ENCODE results near the gene DNM2.
A peak's percentile ranks its signal among the peaks of the same experiment; 100 is the strongest.

The DNM2 gene

GRCh38 chr19:10789866-10790265 is 72.0 kb downstream of the DNM2 start:
- no peak overlapping the region for H3K4me3 Mint-ChIP-seq

GRCh38 chr19:10796653-10797052 is 78.8 kb downstream of the DNM2 start:
- Mint-ChIP-seq H3K9me3 (no peaks in the 10 kb centered on the region), H3K27ac (peak overlapping the region; percentile 81), H3K4me1 (peaks cover 19% of the 10 kb centered on the region), H3K4me3 (no peak overlapping the region), H3K27me3 (no peaks in the 10 kb centered on the region), H3K36me3 (peaks cover 69% of the 10 kb centered on the region)
- ATAC-seq = no peak

More at GRCh38 chr19:10789866-10790265, 72.0 kb downstream of the DNM2 start:
- no peak for ATAC-seq
- Mint-ChIP-seq H3K9me3 (no peaks in the 10 kb centered on the region), H3K36me3 (peaks cover 53% of the 10 kb centered on the region), H3K4me1 (peaks cover 7% of the 10 kb centered on the region), H3K27me3 (no peaks in the 10 kb centered on the region), H3K27ac (no peak overlapping the region)

GRCh38 chr19:10797078-10797477 is 79.2 kb downstream of the DNM2 start:
- Mint-ChIP-seq H3K4me3 (no peak overlapping the region), H3K27me3 (no peaks in the 10 kb centered on the region), H3K27ac (peak overlapping the region; percentile 81), H3K9me3 (no peaks in the 10 kb centered on the region), H3K36me3 (peaks cover 66% of the 10 kb centered on the region), H3K4me1 (peaks cover 19% of the 10 kb centered on the region)
- ATAC-seq = no peak

- H3K4me1 Mint-ChIP-seq = peaks cover 19% of the 10 kb centered on the region
- peak overlapping the region; percentile 81 for H3K27ac Mint-ChIP-seq
- H3K36me3 Mint-ChIP-seq = peaks cover 62% of the 10 kb centered on the region
- no peaks in the 10 kb centered on the region for H3K27me3 Mint-ChIP-seq
- ATAC-seq = peak; percentile 97
- H3K4me3 Mint-ChIP-seq = peak overlapping the region; percentile 59
- H3K9me3 Mint-ChIP-seq = no peaks in the 10 kb centered on the region
These were observed 79.8 kb downstream of the DNM2 start for GRCh38 chr19:10797541-10798256.

GRCh38 chr19:10800488-10800887 is 82.6 kb downstream of the DNM2 start:
- Mint-ChIP-seq H3K4me3 (no peak overlapping the region), H3K27ac (peak overlapping the region; percentile 51), H3K27me3 (no peaks in the 10 kb centered on the region), H3K9me3 (no peaks in the 10 kb centered on the region), H3K36me3 (peaks cover 66% of the 10 kb centered on the region), H3K4me1 (peaks cover 23% of the 10 kb centered on the region)
- no peak for ATAC-seq

- no peaks in the 10 kb centered on the region for H3K27me3 Mint-ChIP-seq
- peaks cover 16% of the 10 kb centered on the region for H3K4me1 Mint-ChIP-seq
- ATAC-seq = no peak
- no peak overlapping the region for H3K27ac Mint-ChIP-seq
- H3K4me3 Mint-ChIP-seq = no peak overlapping the region
- H3K36me3 Mint-ChIP-seq = peaks cover 60% of the 10 kb centered on the region
- H3K9me3 Mint-ChIP-seq = no peaks in the 10 kb centered on the region
These were observed 84.6 kb downstream of the DNM2 start for GRCh38 chr19:10802479-10802878.

GRCh38 chr19:10803252-10803651 is 85.4 kb downstream of the DNM2 start:
- H3K27me3 Mint-ChIP-seq = no peaks in the 10 kb centered on the region
- H3K36me3 Mint-ChIP-seq = peaks cover 61% of the 10 kb centered on the region
- H3K4me1 Mint-ChIP-seq = peaks cover 8% of the 10 kb centered on the region
- no peak for ATAC-seq
- H3K27ac Mint-ChIP-seq = no peak overlapping the region
- H3K4me3 Mint-ChIP-seq = no peak overlapping the region
- no peaks in the 10 kb centered on the region for H3K9me3 Mint-ChIP-seq

- peaks cover 65% of the 10 kb centered on the region for H3K36me3 Mint-ChIP-seq
These were observed 87.3 kb downstream of the DNM2 start for GRCh38 chr19:10805065-10805757.

GRCh38 chr19:10805758-10806247 is 87.9 kb downstream of the DNM2 start:
- no peak overlapping the region for H3K4me3 Mint-ChIP-seq
- no peak for ATAC-seq
- peaks cover 21% of the 10 kb centered on the region for H3K4me1 Mint-ChIP-seq
- peaks cover 65% of the 10 kb centered on the region for H3K36me3 Mint-ChIP-seq
- H3K9me3 Mint-ChIP-seq = no peaks in the 10 kb centered on the region
- H3K27ac Mint-ChIP-seq = no peak overlapping the region
- no peaks in the 10 kb centered on the region for H3K27me3 Mint-ChIP-seq

More at GRCh38 chr19:10805065-10805757, 87.3 kb downstream of the DNM2 start:
- ATAC-seq = no peak
- H3K9me3 Mint-ChIP-seq = no peaks in the 10 kb centered on the region
- H3K27me3 Mint-ChIP-seq = no peaks in the 10 kb centered on the region
- H3K4me1 Mint-ChIP-seq = peaks cover 19% of the 10 kb centered on the region
- H3K27ac Mint-ChIP-seq = no peak overlapping the region
- H3K4me3 Mint-ChIP-seq = no peak overlapping the region

- H3K36me3 Mint-ChIP-seq = peaks cover 66% of the 10 kb centered on the region
- H3K27me3 Mint-ChIP-seq = no peaks in the 10 kb centered on the region
- no peaks in the 10 kb centered on the region for H3K9me3 Mint-ChIP-seq
- no peak overlapping the region for H3K27ac Mint-ChIP-seq
- ATAC-seq = no peak
- H3K4me3 Mint-ChIP-seq = no peak overlapping the region
- peaks cover 25% of the 10 kb centered on the region for H3K4me1 Mint-ChIP-seq
These were observed 91.2 kb downstream of the DNM2 start for GRCh38 chr19:10808937-10809649.

GRCh38 chr19:10809651-10810285 is 91.9 kb downstream of the DNM2 start:
- peaks cover 25% of the 10 kb centered on the region for H3K4me1 Mint-ChIP-seq
- H3K4me3 Mint-ChIP-seq = no peak overlapping the region
- H3K36me3 Mint-ChIP-seq = peaks cover 65% of the 10 kb centered on the region
- ATAC-seq = no peak
- H3K9me3 Mint-ChIP-seq = no peaks in the 10 kb centered on the region
- H3K27ac Mint-ChIP-seq = peak overlapping the region; percentile 46
- no peaks in the 10 kb centered on the region for H3K27me3 Mint-ChIP-seq

- Mint-ChIP-seq H3K4me3 (no peak overlapping the region), H3K36me3 (peaks cover 52% of the 10 kb centered on the region), H3K27ac (no peak overlapping the region), H3K27me3 (no peaks in the 10 kb centered on the region), H3K9me3 (no peaks in the 10 kb centered on the region), H3K4me1 (peaks cover 25% of the 10 kb centered on the region)
- peak; percentile 13 for ATAC-seq
These were observed 93.7 kb downstream of the DNM2 start for GRCh38 chr19:10811391-10812111.

GRCh38 chr19:10812196-10812595 is 94.3 kb downstream of the DNM2 start:
- H3K9me3 Mint-ChIP-seq = no peaks in the 10 kb centered on the region
- H3K4me3 Mint-ChIP-seq = no peak overlapping the region
- no peak for ATAC-seq

GRCh38 chr19:10812902-10813404 is 95.1 kb downstream of the DNM2 start:
- no peak for ATAC-seq
- Mint-ChIP-seq H3K4me3 (no peak overlapping the region), H3K4me1 (peaks cover 25% of the 10 kb centered on the region), H3K27me3 (no peaks in the 10 kb centered on the region), H3K27ac (peak overlapping the region; percentile 60), H3K36me3 (peaks cover 50% of the 10 kb centered on the region), H3K9me3 (no peaks in the 10 kb centered on the region)

More at GRCh38 chr19:10812196-10812595, 94.3 kb downstream of the DNM2 start:
- no peak overlapping the region for H3K27ac Mint-ChIP-seq
- H3K27me3 Mint-ChIP-seq = no peaks in the 10 kb centered on the region
- H3K4me1 Mint-ChIP-seq = peaks cover 25% of the 10 kb centered on the region
- peaks cover 52% of the 10 kb centered on the region for H3K36me3 Mint-ChIP-seq
